ENCODE results near the gene EMSY.

- TF ChIP-seq, protein P1, sequence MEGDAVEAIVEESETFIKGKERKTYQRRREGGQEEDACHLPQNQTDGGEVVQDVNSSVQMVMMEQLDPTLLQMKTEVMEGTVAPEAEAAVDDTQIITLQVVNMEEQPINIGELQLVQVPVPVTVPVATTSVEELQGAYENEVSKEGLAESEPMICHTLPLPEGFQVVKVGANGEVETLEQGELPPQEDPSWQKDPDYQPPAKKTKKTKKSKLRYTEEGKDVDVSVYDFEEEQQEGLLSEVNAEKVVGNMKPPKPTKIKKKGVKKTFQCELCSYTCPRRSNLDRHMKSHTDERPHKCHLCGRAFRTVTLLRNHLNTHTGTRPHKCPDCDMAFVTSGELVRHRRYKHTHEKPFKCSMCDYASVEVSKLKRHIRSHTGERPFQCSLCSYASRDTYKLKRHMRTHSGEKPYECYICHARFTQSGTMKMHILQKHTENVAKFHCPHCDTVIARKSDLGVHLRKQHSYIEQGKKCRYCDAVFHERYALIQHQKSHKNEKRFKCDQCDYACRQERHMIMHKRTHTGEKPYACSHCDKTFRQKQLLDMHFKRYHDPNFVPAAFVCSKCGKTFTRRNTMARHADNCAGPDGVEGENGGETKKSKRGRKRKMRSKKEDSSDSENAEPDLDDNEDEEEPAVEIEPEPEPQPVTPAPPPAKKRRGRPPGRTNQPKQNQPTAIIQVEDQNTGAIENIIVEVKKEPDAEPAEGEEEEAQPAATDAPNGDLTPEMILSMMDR (IDR thresholded peaks at IDR 0.05) = no peak
- TF ChIP-seq POLR2AphosphoS5 (IDR thresholded peaks at IDR 0.05) = no peak
These were observed 15.0 kb downstream of the EMSY start for GRCh38 chr11:76459846-76460245.

Data from prostate gland (tissue), 2 donors.